GM12878 (cell line): Measurements from ENCODE around the gene TLR9. TPM values are rescaled to one million over a fixed set of nuclear protein-coding genes. Genes with fewer than 3 reads are reported as not detected.

ENCODE experiments used
- ATAC-seq: fragments of 200-7000 bp; cut with Tn5 transposase; 3 replicates; pipeline ENCODE4 v1.9.1; 2020; ENCODE audit warnings: mild to moderate bottlenecking, moderate library complexity
- BruUV-seq: library from RNA; stranded (reverse); fragments of 400-500 nt; replicated peaks from 2 replicates; lab custom pipeline; 2021; lab: Mats Ljungman, UMichigan
- CTCF ChIA-PET: fragments of 300-600 bp; sonication (Branson Sonifier 250); formaldehyde crosslinking; extraction: SDS; loops from one replicate; lab custom pipeline; 2021; ENCODE audit warnings: inconsistent platforms; lab: Yijun Ruan, JAX
- POLR2A ChIA-PET: fragments of 350-600 bp; formaldehyde crosslinking; extraction: SDS; loops from one replicate; lab custom pipeline; 2021; ENCODE audit warnings: inconsistent platforms; lab: Charles Lee
- RAD21 ChIA-PET: fragments of 300-600 bp; sonication (Branson Sonifier 250); formaldehyde crosslinking; loops from one replicate; lab custom pipeline; 2023; ENCODE audit warnings: antibody characterized with exemption; ENCODE audit not compliant: unreplicated experiment; lab: Charles Lee
- SMC1A ChIA-PET: fragments of 300-600 bp; sonication (Branson Sonifier 250); formaldehyde crosslinking; loops from one replicate; lab custom pipeline; 2023; ENCODE audit not compliant: unreplicated experiment, uncharacterized antibody; lab: Charles Lee
- DNase-seq: peaks from one replicate; pipeline ENCODE4 v3.0.0-alpha.2; 2011; ENCODE audit warnings: low read depth, low spot score
- FAIRE-seq: peaks from 3 replicates; lab custom pipeline; 2011; peaks lifted over from hg19 to GRCh38; lab: Jason Lieb, UNC
- H2AFZ ChIP-seq: 2 replicates; pipeline ENCODE4 v1.6.0; 2011; ENCODE audit warnings: low read depth, low read length, control low read depth; ENCODE audit not compliant: control insufficient read depth
- H3K27ac ChIP-seq: 2 replicates; pipeline ENCODE4 v1.5.1; 2011; ENCODE audit warnings: control low read depth; ENCODE audit not compliant: control insufficient read depth, insufficient read depth
- H3K27me3 ChIP-seq, 2 experiments: replicated peaks in 1 of 2; 2 replicates each; pipeline versions ENCODE4 v1.6.0 to v1.6.1; 2011; ENCODE audit warnings: low read length in 1 of 2; ENCODE audit not compliant: control insufficient read depth in 2 of 2, insufficient read depth in 2 of 2
- H3K36me3 ChIP-seq, 2 experiments: 2 replicates each; pipeline ENCODE4 v1.5.1; 2011; ENCODE audit warnings: low read length in 1 of 2; ENCODE audit not compliant: control insufficient read depth in 2 of 2, insufficient read depth in 2 of 2
- H3K4me1 ChIP-seq: 2 replicates; pipeline ENCODE4 v1.6.1; 2011; ENCODE audit warnings: mild to moderate bottlenecking, low read length, moderate library complexity, mixed read lengths; ENCODE audit not compliant: control insufficient read depth, insufficient read depth
- H3K4me2 ChIP-seq: 2 replicates; pipeline ENCODE4 v1.6.0; 2011; ENCODE audit warnings: control low read depth; ENCODE audit not compliant: control insufficient read depth, insufficient read depth
- H3K4me3 ChIP-seq: fragments of 200-600 bp; sonication (generic); 2 replicates; pipeline ENCODE4 v1.5.1; 2016
- H3K79me2 ChIP-seq: 2 replicates; pipeline ENCODE4 v1.6.0; 2011; ENCODE audit warnings: low read length; ENCODE audit not compliant: control insufficient read depth, insufficient read depth
- H3K9ac ChIP-seq: 2 replicates; pipeline ENCODE4 v1.8.0; 2011; ENCODE audit warnings: low read length, control low read depth, mixed read lengths; ENCODE audit not compliant: control insufficient read depth, insufficient read depth
- H3K9me3 ChIP-seq: replicated peaks from 3 replicates; pipeline ENCODE4 v1.5.1; 2011; ENCODE audit warnings: mild to moderate bottlenecking, low read length; ENCODE audit not compliant: control insufficient read depth, insufficient read depth
- H4K20me1 ChIP-seq: 2 replicates; pipeline ENCODE4 v1.6.0; 2011; ENCODE audit not compliant: control insufficient read depth, insufficient read depth
- FOXM1 ChIP-seq: IDR thresholded peaks from 2 replicates; pipeline ENCODE4 v1.6.1; 2012; ENCODE audit warnings: low read depth, mild to moderate bottlenecking, inconsistent platforms, low read length, moderate library complexity
- KDM1A ChIP-seq: fragments of 200-600 bp; sonication (generic); IDR thresholded peaks from 2 replicates; pipeline ENCODE4 v1.6.1; 2016; ENCODE audit warnings: borderline replicate concordance
- KLF5 ChIP-seq: fragments of 450-650 bp; IDR thresholded peaks from 2 replicates; pipeline ENCODE4 v1.6.1; 2014; ENCODE audit warnings: mild to moderate bottlenecking; ENCODE audit not compliant: partially characterized antibody
- NR2C1 ChIP-seq: fragments of 450-650 bp; IDR thresholded peaks from 2 replicates; pipeline ENCODE4 v1.6.1; 2017; ENCODE audit warnings: antibody characterized with exemption, mild to moderate bottlenecking, moderate library complexity
- PML ChIP-seq: IDR thresholded peaks from 2 replicates; pipeline ENCODE4 v1.6.1; 2012; ENCODE audit warnings: low read length, inconsistent platforms
- TAF1 ChIP-seq: IDR thresholded peaks from 2 replicates; pipeline ENCODE4 v1.6.1; 2011; ENCODE audit warnings: mild to moderate bottlenecking, low read depth, low read length, borderline replicate concordance
- ZNF24 ChIP-seq: fragments of 450-650 bp; IDR thresholded peaks from 2 replicates; pipeline ENCODE4 v1.6.1; 2017; ENCODE audit warnings: antibody characterized with exemption, mild to moderate bottlenecking
- WGBS: methylation state at CpG from one replicate; pipeline ENCODE4 v1.1.6; 2016; ENCODE audit warnings: low lambda C conversion rate; ENCODE audit not compliant: insufficient replicate concordance, insufficient coverage; ENCODE audit errors: missing lambda C conversion rate; 5-methylcytosine and 5-hydroxymethylcytosine counted together
- in situ Hi-C: fragments of 300-500 bp; cut with MboI; formaldehyde crosslinking; loops from 9 replicates; pipeline ENCODE4 v1.14.3; 2018; ENCODE audit warnings: mixed read lengths
- intact Hi-C: fragments of 100-400 bp; cut with micrococcal nuclease; formaldehyde crosslinking; loops from one replicate; pipeline ENCODE4 v1.14.2; 2022; ENCODE audit not compliant: unreplicated experiment
- polyA plus RNA-seq, 11 experiments: library from polyadenylated mRNA; depleted of rRNA in 4 of 11; unstranded in 6 of 11; stranded (reverse) in 5 of 11; fragments of >200 nt; fragmentation: Nextera tagmentation in 4 of 11; fragmentation: Illumina TruSeq in 1 of 11; extraction: Ambion mirVana in 4 of 11; extraction: Trizol in 1 of 11; gene quantifications; 1 replicate in 1 of 11; 2 replicates in 10 of 11; pipeline versions ENCODE4 v1.2.1 to v1.2.3, GENCODE V29; 2011 to 2016; ENCODE audit warnings: inconsistent platforms in 2 of 11, missing spikeins in 2 of 11, low read depth in 1 of 11
- total RNA-seq, 4 experiments: library from RNA; depleted of rRNA in 3 of 4; stranded (reverse); fragments of >200 nt in 3 of 4; fragmentation: Illumina TruSeq in 1 of 4; extraction: Trizol in 1 of 4; gene quantifications; 2 replicates each; pipeline versions ENCODE4 v1.2.1 to v1.2.3, GENCODE V29; 2013 to 2021
- TF ChIP-seq, protein P1 (sequence below): IDR thresholded peaks from 2 replicates; pipeline ENCODE4 v1.6.1; 2012; ENCODE audit warnings: low read depth, low read length, improper control_type of control experiment
- TF ChIP-seq, protein P2 (sequence below): fragments of 450-650 bp; IDR thresholded peaks from 2 replicates; pipeline ENCODE4 v1.6.1; 2016; ENCODE audit warnings: mild to moderate bottlenecking

TLR9 gene
- total and polyA plus RNA-seq, 10 of the 15 experiments (the other 5 are each of a cell fraction or from before 2014, with no cell fraction given): 0.10 to 4.8 (median 0.53) TPM; not detected in 1

DNA sequence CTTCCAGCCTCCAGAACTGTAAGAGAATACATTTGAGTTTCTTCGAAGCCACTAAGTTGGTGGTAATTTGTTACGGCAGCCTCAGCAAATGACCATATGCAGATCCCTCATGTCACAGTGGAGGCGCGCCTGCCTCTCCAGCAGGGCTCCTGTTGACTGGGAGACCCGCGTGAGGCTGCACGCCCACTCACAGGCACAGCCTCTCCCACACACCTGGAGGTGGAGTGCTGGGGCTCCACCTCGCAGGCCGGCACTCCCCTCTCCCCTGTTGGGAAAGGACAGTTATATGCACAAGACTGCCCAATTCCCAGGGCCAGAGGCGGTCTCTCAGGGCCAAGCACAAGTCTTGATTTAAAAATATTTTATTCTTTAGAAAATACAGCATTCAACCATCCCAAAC, 2.8 kb upstream of the TLR9 start (continued):
- TF ChIP-seq, protein P1, sequence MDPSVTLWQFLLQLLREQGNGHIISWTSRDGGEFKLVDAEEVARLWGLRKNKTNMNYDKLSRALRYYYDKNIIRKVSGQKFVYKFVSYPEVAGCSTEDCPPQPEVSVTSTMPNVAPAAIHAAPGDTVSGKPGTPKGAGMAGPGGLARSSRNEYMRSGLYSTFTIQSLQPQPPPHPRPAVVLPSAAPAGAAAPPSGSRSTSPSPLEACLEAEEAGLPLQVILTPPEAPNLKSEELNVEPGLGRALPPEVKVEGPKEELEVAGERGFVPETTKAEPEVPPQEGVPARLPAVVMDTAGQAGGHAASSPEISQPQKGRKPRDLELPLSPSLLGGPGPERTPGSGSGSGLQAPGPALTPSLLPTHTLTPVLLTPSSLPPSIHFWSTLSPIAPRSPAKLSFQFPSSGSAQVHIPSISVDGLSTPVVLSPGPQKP: no peak
- no peak for TF ChIP-seq ZNF24
- TF ChIP-seq, protein P2, sequence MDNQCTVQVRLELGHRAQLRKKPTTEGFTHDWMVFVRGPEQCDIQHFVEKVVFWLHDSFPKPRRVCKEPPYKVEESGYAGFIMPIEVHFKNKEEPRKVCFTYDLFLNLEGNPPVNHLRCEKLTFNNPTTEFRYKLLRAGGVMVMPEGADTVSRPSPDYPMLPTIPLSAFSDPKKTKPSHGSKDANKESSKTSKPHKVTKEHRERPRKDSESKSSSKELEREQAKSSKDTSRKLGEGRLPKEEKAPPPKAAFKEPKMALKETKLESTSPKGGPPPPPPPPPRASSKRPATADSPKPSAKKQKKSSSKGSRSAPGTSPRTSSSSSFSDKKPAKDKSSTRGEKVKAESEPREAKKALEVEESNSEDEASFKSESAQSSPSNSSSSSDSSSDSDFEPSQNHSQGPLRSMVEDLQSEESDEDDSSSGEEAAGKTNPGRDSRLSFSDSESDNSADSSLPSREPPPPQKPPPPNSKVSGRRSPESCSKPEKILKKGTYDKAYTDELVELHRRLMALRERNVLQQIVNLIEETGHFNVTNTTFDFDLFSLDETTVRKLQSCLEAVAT: no peak
- no peak for TF ChIP-seq KLF5
- TF ChIP-seq PML: no peak
- no peak for TF ChIP-seq NR2C1

DNA sequence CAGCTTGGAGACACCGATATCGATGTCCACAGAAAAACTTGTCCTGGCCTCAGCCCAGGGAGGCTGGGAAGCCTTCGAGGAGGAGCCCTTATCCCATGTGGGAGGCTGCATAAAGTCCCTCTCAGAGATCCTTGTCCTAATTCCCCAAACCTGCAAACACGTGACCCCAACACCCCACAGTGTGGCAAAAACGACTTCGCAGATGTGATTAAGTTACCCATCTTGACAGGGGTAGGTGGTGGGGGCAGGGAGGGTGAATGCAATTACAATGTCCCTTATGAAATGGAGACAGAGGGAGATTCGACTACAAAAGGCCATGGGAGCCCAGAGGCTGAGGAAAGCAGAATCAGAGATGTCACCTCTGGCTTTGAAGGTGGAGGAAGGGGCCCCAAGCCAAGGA, 2.3 kb upstream of the TLR9 start:
- Histone ChIP-seq H3K27ac (no peak overlapping the region), H3K9ac (no peak overlapping the region), H4K20me1 (no peaks in the 10 kb centered on the region), H3K4me3 (no peak overlapping the region), H3K4me1 (peaks cover 26% of the 10 kb centered on the region), H3K4me2 (no peak overlapping the region), H3K79me2 (peaks cover 3% of the 10 kb centered on the region), H3K9me3 (no peaks in the 10 kb centered on the region), H2AFZ (no peak overlapping the region), H3K27me3 (no peaks in the 10 kb centered on the region), H3K36me3 (peaks cover 12 to 25% of the 10 kb centered on the region in 2 experiments; a peak in 3 of 4 replicates)
- POLR2A ChIA-PET: interaction anchor here (3.1 kb wide), 1 partner anchor 51 kb away, joined by 34 read pairs; the partner anchor contains the start of gene WDR82
- no peak for DNase-seq
- no peak for ATAC-seq
- no peak for FAIRE-seq
- BruUV-seq: no TSS peak
- RAD21 ChIA-PET: no interaction called here
- SMC1A ChIA-PET: interaction anchor here (3.9 kb wide), 1 partner anchor 10 kb away, joined by 25 read pairs; the partner anchor contains the start of gene TWF2
- WGBS: 91% methylated on average over 7 of the region's 7 CpGs
- TF ChIP-seq FOXM1 (no peak), TAF1 (no peak), KDM1A (no peak)
- in situ Hi-C loops (no loop called here), intact Hi-C loops (no loop called here)
- CTCF ChIA-PET: interaction anchor here (0.9 to 2.8 kb wide), 3 partner anchors 9 to 111 kb away, joined by 3 to 25 read pairs (median 5); partner anchors contain the start of gene TWF2
